ENCODE measurements around the gene BICD2.

- no peak for TF ChIP-seq ZNF24 (IDR thresholded peaks at IDR 0.05)
- no peak for TF ChIP-seq ESRRB (CRISPR knock-in tag; IDR thresholded peaks at IDR 0.05; ENCODE audit: borderline replicate concordance)
- TF ChIP-seq, protein P1, sequence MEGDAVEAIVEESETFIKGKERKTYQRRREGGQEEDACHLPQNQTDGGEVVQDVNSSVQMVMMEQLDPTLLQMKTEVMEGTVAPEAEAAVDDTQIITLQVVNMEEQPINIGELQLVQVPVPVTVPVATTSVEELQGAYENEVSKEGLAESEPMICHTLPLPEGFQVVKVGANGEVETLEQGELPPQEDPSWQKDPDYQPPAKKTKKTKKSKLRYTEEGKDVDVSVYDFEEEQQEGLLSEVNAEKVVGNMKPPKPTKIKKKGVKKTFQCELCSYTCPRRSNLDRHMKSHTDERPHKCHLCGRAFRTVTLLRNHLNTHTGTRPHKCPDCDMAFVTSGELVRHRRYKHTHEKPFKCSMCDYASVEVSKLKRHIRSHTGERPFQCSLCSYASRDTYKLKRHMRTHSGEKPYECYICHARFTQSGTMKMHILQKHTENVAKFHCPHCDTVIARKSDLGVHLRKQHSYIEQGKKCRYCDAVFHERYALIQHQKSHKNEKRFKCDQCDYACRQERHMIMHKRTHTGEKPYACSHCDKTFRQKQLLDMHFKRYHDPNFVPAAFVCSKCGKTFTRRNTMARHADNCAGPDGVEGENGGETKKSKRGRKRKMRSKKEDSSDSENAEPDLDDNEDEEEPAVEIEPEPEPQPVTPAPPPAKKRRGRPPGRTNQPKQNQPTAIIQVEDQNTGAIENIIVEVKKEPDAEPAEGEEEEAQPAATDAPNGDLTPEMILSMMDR (IDR thresholded peaks at IDR 0.05 in 2 of 3, conservative IDR thresholded peaks at IDR 0.05 in 1 of 3; ENCODE audit: insufficient read depth in 2 of 3, low read depth in 1 of 3, low read length in 3 of 3), result no peak
- no peak for TF ChIP-seq GATAD2B (IDR thresholded peaks at IDR 0.05; ENCODE audit: borderline replicate concordance)
- TF ChIP-seq SPI1 (IDR thresholded peaks at IDR 0.05; ENCODE audit: borderline replicate concordance, low read depth, low read length), result no peak
- TF ChIP-seq ETS1 (conservative IDR thresholded peaks at IDR 0.05; ENCODE audit: control insufficient read depth, low read depth, low read length), result no peak
- TF ChIP-seq POLR2A (conservative IDR thresholded peaks at IDR 0.05), result no peak
- TF ChIP-seq, protein P2, sequence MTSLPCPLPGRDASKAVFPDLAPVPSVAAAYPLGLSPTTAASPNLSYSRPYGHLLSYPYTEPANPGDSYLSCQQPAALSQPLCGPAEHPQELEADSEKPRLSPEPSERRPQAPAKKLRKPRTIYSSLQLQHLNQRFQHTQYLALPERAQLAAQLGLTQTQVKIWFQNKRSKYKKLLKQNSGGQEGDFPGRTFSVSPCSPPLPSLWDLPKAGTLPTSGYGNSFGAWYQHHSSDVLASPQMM (CRISPR knock-in tag; IDR thresholded peaks at IDR 0.05), result no peak
Measured at GRCh38 chr9:92795598-92796336, 31.1 kb upstream of the BICD2 start.
